DMS114 treated with DMSO at 0.1 percent for 48 hours (cell line): ENCODE data around the gene EIF3M.
"Not testable (repeated sequence)": the region's sequence is repeated elsewhere in the genome, so short reads cannot be mapped to it uniquely, and the experiment has no call there.

ENCODE experiments used
- DNase-seq: peaks from one replicate; lab custom pipeline; 2025; ENCODE audit not compliant: unreplicated experiment; lab: John Stamatoyannopoulos, UW

The EIF3M gene

DNA sequence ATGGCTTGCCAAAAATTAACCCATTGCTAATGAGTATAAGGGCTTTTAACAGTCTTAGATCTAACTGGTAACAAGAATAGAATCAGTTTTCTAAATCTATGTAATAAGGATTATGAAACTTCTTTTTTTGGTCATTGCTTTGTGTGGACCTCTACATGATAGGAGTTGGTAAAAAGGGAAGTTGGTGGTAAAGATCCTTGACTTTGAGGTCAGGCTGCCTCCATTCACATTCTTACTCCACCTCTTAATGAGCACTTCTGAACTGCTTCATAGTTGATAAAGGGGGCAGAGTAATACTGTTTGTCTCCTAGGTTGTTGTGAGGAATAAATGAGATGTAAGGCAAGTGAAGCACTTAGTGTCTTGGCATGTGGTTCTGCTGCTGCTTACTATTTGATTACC, 10.6 kb downstream of the EIF3M start:
- no peak for DNase-seq

GRCh38 chr11:32596114-32596513, 12.5 kb downstream of the EIF3M start:
- not testable (repeated sequence) for DNase-seq

- no peak for DNase-seq
These were observed 14.3 kb downstream of the EIF3M start for GRCh38 chr11:32597921-32598320.

DNA sequence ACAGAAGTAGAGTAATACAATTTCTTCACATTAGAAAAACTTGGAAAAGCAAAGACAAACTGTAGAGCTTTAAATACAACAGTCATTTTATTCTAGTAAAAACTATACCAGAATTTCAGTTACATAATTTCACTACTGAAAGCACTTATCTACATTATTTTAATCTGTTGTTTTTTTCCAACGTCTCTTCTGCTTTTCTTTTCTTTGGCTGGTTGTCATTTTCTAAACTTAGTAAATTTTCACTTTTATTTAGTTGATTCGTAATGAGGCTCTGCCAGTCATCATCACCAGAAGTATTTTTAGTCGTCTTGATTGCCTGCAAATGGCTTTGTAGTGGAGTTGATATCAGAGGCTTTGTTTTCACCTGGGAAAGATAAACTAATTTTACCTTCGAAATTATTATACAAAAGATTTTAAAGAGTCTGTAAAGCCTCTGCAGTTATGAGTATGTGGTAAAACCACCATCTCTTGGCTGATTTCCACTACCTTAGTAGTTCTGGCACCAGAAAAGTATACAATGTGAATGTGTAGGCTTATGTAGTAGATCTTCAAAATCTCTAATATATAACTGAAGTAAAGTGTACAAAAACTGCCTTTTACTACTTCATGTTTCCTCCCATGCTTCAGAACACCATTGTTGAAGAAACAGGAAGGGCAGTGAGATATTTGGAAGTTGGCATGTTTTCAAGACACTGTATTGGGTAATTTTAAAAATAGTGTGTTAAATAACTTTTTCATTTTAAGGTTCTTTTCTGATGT, 19.2 kb downstream of the EIF3M start:
- no peak for DNase-seq

DNA sequence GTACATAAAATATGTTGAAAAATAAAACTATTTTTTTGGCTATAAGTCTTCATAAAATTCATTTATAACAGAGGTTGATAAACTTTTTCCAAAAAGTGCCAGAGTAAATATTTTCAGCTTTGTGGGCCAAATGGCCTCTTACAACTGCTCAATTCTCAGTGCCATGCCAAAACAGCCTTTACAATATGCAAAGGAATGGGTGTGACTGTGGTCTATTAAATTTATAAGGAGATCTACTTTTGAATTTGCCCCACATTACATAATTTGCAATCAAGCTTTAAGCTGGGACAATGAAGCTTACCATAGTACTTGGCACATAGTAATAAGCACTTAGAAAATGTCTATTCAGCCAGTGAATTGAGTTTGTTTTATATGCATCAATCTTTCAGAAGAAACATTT, 22.6 kb downstream of the EIF3M start:
- DNase-seq = no peak

GRCh38 chr11:32608826-32609225, 25.2 kb downstream of the EIF3M start:
- not testable (repeated sequence) for DNase-seq

DNA sequence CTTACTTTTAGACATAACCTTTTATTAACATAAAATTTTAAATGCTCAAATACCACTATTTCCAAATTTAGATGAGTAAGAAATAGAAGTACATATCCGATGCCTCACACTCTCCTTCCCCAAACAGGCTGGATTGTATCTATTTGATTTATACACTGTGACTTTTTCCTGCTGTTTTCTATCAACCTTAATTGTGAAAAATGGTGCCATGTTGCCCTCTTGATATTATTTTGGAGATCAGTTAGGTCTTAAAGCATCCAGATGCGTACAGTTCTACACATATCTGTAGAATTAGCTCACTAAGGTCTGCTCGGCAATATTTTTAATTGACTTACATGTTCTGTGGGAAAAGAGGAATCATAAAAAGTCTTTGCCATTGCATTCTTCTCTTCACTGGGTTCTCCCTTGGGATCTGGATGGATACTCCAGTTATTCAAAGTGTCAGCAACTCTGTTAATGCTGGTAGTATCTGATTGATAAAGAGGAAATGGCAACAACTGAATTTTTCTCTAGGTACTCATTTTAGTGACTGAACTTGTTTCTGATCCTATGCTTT, 27.2 kb downstream of the EIF3M start:
- DNase-seq = no peak

GRCh38 chr11:32613500-32614151, 30.0 kb downstream of the EIF3M start:
- DNase-seq = no peak

DNA sequence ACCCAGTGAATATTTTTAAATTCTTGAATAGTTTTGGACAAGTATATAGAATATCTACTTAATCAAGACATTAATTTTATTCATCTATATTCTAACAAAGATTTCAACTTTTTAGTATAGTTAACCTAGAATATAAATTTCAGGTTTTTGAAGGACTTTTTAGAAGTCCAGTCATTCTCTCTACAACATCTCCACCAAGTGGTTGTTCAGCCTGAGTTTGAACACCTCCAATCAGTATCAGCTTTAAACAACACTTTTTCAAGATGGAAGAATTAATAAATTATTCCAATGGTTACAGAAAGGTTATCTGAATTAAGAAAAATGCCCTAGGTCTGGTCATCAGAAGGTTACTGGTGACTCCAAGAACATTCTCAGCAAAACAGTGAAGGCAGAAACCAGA, 31.8 kb downstream of the EIF3M start:
- peak; percentile 1 for DNase-seq

DNA sequence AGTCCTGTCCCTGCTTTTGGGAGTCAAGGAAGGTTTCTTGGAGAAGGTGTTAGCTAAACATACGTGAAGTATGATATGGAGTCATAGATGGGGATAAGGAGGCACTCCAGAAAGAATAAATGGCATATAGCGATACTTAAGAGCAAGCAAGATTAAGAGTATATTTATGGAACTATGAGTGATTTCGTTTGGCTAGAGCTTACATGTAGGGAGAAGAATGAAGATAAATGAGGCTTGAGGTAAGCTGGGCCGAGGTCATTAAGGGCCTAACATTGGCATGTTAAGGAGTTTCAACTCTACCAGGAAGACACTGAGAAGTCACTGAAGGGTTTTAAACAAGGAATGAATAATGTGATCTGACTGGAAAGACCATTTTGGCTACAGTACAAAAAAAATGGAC, 33.3 kb downstream of the EIF3M start:
- no peak for DNase-seq

GRCh38 chr11:32630844-32631243, 47.2 kb downstream of the EIF3M start:
- DNase-seq = no peak

- DNase-seq = no peak
These were observed 52.2 kb downstream of the EIF3M start for GRCh38 chr11:32635819-32636218.

DNA sequence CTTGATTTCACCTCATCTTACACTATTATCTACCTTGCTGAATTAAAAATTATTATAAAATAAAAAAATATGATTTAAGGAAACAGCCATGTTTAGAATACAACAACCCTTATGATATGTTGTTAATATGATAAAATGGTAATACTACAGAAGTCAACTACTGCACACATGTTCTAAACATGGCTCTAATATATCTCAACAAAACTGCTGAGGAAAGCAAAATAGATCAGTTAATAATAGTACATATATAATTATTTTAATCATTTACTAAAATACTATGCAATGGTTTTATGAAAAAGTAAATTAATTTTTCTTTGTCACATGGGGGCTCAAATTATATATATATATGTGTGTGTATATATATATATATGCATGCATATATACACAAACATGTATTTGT, 57.7 kb downstream of the EIF3M start:
- no peak for DNase-seq

DNA sequence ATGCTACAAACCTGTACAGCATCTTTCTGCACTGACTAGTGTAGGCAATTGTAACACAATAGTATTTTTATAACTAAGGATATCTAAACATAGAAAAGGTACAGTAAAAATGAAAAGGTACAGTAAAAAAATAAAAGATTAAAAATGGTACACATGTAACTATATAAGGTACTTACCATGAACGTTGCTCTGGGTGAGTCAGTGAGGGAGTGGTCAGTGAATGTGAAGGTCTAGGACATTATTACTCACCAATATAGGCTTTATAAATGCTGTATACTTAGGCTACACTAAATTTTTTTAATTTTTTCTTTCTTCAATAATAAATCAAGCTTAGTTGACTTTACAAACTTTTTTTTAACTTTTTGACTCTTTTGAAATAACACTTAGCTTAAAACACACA, 59.9 kb downstream of the EIF3M start:
- DNase-seq = no peak
